ENCODE data around the gene CADPS. TPM values are rescaled to one million over a fixed set of nuclear protein-coding genes. Genes with fewer than 3 reads are reported as not detected.

The CADPS gene
- total RNA-seq, 4 donors from 2014 or later = 0.31 to 14.4 (median 5.2) TPM

- Histone ChIP-seq H3K27ac (no peak overlapping the region), H3K4me1 (no peaks in the 10 kb centered on the region), H3K36me3 (no peaks in the 10 kb centered on the region), H3K27me3 (no peaks in the 10 kb centered on the region), H3K9me3 (no peaks in the 10 kb centered on the region), H3K4me3 (no peak overlapping the region)
- TF ChIP-seq EP300 (IDR thresholded peaks at IDR 0.05) = no peak
- no peak for TF ChIP-seq POLR2AphosphoS5 (IDR thresholded peaks at IDR 0.05)
- no peak for TF ChIP-seq CTCF (IDR thresholded peaks at IDR 0.05)
- no peak for TF ChIP-seq POLR2A (IDR thresholded peaks at IDR 0.05)
- ATAC-seq = no peak
- 53 to 59% methylated on average over 3 of the region's 3 CpGs for WGBS, 2 donors (ENCODE audit: low coverage in 1 of 2)
Observed at GRCh38 chr3:62605413-62606068, 269.7 kb downstream of the CADPS start.

GRCh38 chr3:62604751-62605351, 270.4 kb downstream of the CADPS start:
- 33% methylated on average over 1 of the region's 1 CpG for WGBS, 2 donors (ENCODE audit: low coverage in 1 of 2)
- H3K27me3 ChIP-seq = no peaks in the 10 kb centered on the region
- no peaks in the 10 kb centered on the region for H3K9me3 ChIP-seq
- TF ChIP-seq POLR2A (IDR thresholded peaks at IDR 0.05) (no peak), CTCF (IDR thresholded peaks at IDR 0.05) (no peak), POLR2AphosphoS5 (IDR thresholded peaks at IDR 0.05) (no peak), EP300 (IDR thresholded peaks at IDR 0.05) (no peak)
- H3K27ac ChIP-seq = no peak overlapping the region
- H3K4me1 ChIP-seq = no peaks in the 10 kb centered on the region
- no peak overlapping the region for H3K4me3 ChIP-seq
- no peaks in the 10 kb centered on the region for H3K36me3 ChIP-seq
- ATAC-seq = no peak

- Histone ChIP-seq H3K27ac (no peak overlapping the region), H3K36me3 (no peaks in the 10 kb centered on the region), H3K4me3 (no peak overlapping the region), H3K9me3 (no peaks in the 10 kb centered on the region), H3K27me3 (no peaks in the 10 kb centered on the region), H3K4me1 (no peaks in the 10 kb centered on the region)
- 42% methylated on average over 2 of the region's 2 CpGs; no CpG with 5 or more reads in 1 of the 2 donors for WGBS, 2 donors (ENCODE audit: low coverage in 1 of 2)
- TF ChIP-seq POLR2A (IDR thresholded peaks at IDR 0.05) = no peak
- TF ChIP-seq POLR2AphosphoS5 (IDR thresholded peaks at IDR 0.05) = no peak
- no peak for TF ChIP-seq EP300 (IDR thresholded peaks at IDR 0.05)
- TF ChIP-seq CTCF (IDR thresholded peaks at IDR 0.05) = no peak
- no peak for ATAC-seq
Observed at GRCh38 chr3:62604298-62604697, 270.9 kb downstream of the CADPS start.

GRCh38 chr3:62602987-62603386, 272.2 kb downstream of the CADPS start:
- Histone ChIP-seq H3K4me1 (no peaks in the 10 kb centered on the region), H3K27me3 (no peaks in the 10 kb centered on the region), H3K9me3 (no peaks in the 10 kb centered on the region), H3K36me3 (no peaks in the 10 kb centered on the region), H3K27ac (no peak overlapping the region), H3K4me3 (no peak overlapping the region)
- TF ChIP-seq POLR2AphosphoS5 (IDR thresholded peaks at IDR 0.05) = no peak
- no peak for TF ChIP-seq CTCF (IDR thresholded peaks at IDR 0.05)
- TF ChIP-seq EP300 (IDR thresholded peaks at IDR 0.05) = no peak
- no peak for TF ChIP-seq POLR2A (IDR thresholded peaks at IDR 0.05)
- ATAC-seq = no peak
- whole genome bisulfite sequencing, 2 donors (ENCODE audit: low coverage in 1 of 2) = 60 to 66% methylated on average over 3 of the region's 3 CpGs
